Measurements from ENCODE around the gene JMJD1C. TPM values are rescaled to one million over a fixed set of nuclear protein-coding genes. Genes with fewer than 3 reads are reported as not detected.

Gene JMJD1C
- total RNA-seq, 3 donors from 2014 or later: 40.2 to 50.1 (median 43.5) TPM

GRCh38 chr10:63280386-63280785 lies 185.4 kb downstream of the JMJD1C start:
- DNase-seq: no peak
- Mint-ChIP-seq H3K9me3 (no peaks in the 10 kb centered on the region), H3K27me3 (ENCODE audit: low read depth) (no peaks in the 10 kb centered on the region), H3K36me3 (ENCODE audit: insufficient read depth) (no peaks in the 10 kb centered on the region), H3K4me3 (no peak overlapping the region), H3K4me1 (ENCODE audit: low read depth) (peaks cover 2% of the 10 kb centered on the region)
- no peak for ATAC-seq

GRCh38 chr10:63275094-63275493 lies 190.7 kb downstream of the JMJD1C start:
- Mint-ChIP-seq H3K27me3 (ENCODE audit: low read depth) (no peaks in the 10 kb centered on the region), H3K36me3 (ENCODE audit: insufficient read depth) (no peaks in the 10 kb centered on the region), H3K4me3 (no peak overlapping the region), H3K9me3 (no peaks in the 10 kb centered on the region), H3K4me1 (ENCODE audit: low read depth) (peaks cover 26% of the 10 kb centered on the region)
- no peak for ATAC-seq
- DNase-seq: no peak

- DNase-seq (no peak), ATAC-seq (no peak)
- Mint-ChIP-seq H3K9me3 (no peaks in the 10 kb centered on the region), H3K27me3 (ENCODE audit: low read depth) (no peaks in the 10 kb centered on the region), H3K4me1 (ENCODE audit: low read depth) (peaks cover 28% of the 10 kb centered on the region), H3K4me3 (no peak overlapping the region), H3K36me3 (ENCODE audit: insufficient read depth) (no peaks in the 10 kb centered on the region)
These were observed 192.2 kb downstream of the JMJD1C start for GRCh38 chr10:63273577-63273976.

GRCh38 chr10:63268798-63269503 lies 196.8 kb downstream of the JMJD1C start:
- H3K9me3 Mint-ChIP-seq: no peaks in the 10 kb centered on the region

GRCh38 chr10:63268149-63268797 lies 197.5 kb downstream of the JMJD1C start:
- Mint-ChIP-seq H3K4me1 (ENCODE audit: low read depth) (peaks cover 14% of the 10 kb centered on the region), H3K4me3 (peak overlapping the region; percentile 97), H3K27me3 (ENCODE audit: low read depth) (no peaks in the 10 kb centered on the region), H3K9me3 (no peaks in the 10 kb centered on the region), H3K36me3 (ENCODE audit: insufficient read depth) (peaks cover 2% of the 10 kb centered on the region)
- DNase-seq: no peak
- ATAC-seq: no peak

More at GRCh38 chr10:63268798-63269503, 196.8 kb downstream of the JMJD1C start:
- Mint-ChIP-seq H3K4me3 (peak overlapping the region; percentile 97), H3K4me1 (ENCODE audit: low read depth) (peaks cover 21% of the 10 kb centered on the region), H3K36me3 (ENCODE audit: insufficient read depth) (peaks cover 2% of the 10 kb centered on the region), H3K27me3 (ENCODE audit: low read depth) (no peaks in the 10 kb centered on the region)
- DNase-seq: peak; percentile 63
- ATAC-seq: peak; percentile 95

GRCh38 chr10:63267414-63268148 lies 198.2 kb downstream of the JMJD1C start:
- DNase-seq (no peak), ATAC-seq (no peak)

GRCh38 chr10:63266391-63267316 lies 199.1 kb downstream of the JMJD1C start:
- peaks cover 2% of the 10 kb centered on the region for H3K36me3 Mint-ChIP-seq (ENCODE audit: insufficient read depth)
- no peak for DNase-seq

More at GRCh38 chr10:63267414-63268148, 198.2 kb downstream of the JMJD1C start:
- Mint-ChIP-seq H3K27me3 (ENCODE audit: low read depth) (no peaks in the 10 kb centered on the region), H3K4me1 (ENCODE audit: low read depth) (peaks cover 17% of the 10 kb centered on the region), H3K9me3 (no peaks in the 10 kb centered on the region), H3K36me3 (ENCODE audit: insufficient read depth) (peaks cover 2% of the 10 kb centered on the region), H3K4me3 (peak overlapping the region; percentile 97)

GRCh38 chr10:63265683-63266235 lies 200.0 kb downstream of the JMJD1C start:
- H3K4me3 Mint-ChIP-seq: peak overlapping the region; percentile 98
- peaks cover 33% of the 10 kb centered on the region for H3K4me1 Mint-ChIP-seq (ENCODE audit: low read depth)
- H3K9me3 Mint-ChIP-seq: no peaks in the 10 kb centered on the region
- ATAC-seq: no peak
- no peaks in the 10 kb centered on the region for H3K27me3 Mint-ChIP-seq (ENCODE audit: low read depth)
- no peak for DNase-seq
- peaks cover 7% of the 10 kb centered on the region for H3K36me3 Mint-ChIP-seq (ENCODE audit: insufficient read depth)

More at GRCh38 chr10:63266391-63267316, 199.1 kb downstream of the JMJD1C start:
- peak overlapping the region; percentile 97 for H3K4me3 Mint-ChIP-seq
- no peaks in the 10 kb centered on the region for H3K9me3 Mint-ChIP-seq
- H3K27me3 Mint-ChIP-seq (ENCODE audit: low read depth): no peaks in the 10 kb centered on the region
- H3K4me1 Mint-ChIP-seq (ENCODE audit: low read depth): peaks cover 24% of the 10 kb centered on the region
- ATAC-seq: no peak

GRCh38 chr10:63265222-63265617 lies 200.6 kb downstream of the JMJD1C start:
- Mint-ChIP-seq H3K36me3 (ENCODE audit: insufficient read depth) (peaks cover 7% of the 10 kb centered on the region), H3K4me1 (ENCODE audit: low read depth) (peaks cover 33% of the 10 kb centered on the region)
- no peak for ATAC-seq

GRCh38 chr10:63264617-63265221 lies 201.1 kb downstream of the JMJD1C start:
- Mint-ChIP-seq H3K4me1 (ENCODE audit: low read depth) (peaks cover 35% of the 10 kb centered on the region), H3K4me3 (peak overlapping the region; percentile 98), H3K27me3 (ENCODE audit: low read depth) (no peaks in the 10 kb centered on the region), H3K36me3 (ENCODE audit: insufficient read depth) (peaks cover 7% of the 10 kb centered on the region), H3K9me3 (no peaks in the 10 kb centered on the region)
- DNase-seq: no peak
- no peak for ATAC-seq

More at GRCh38 chr10:63265222-63265617, 200.6 kb downstream of the JMJD1C start:
- H3K27me3 Mint-ChIP-seq (ENCODE audit: low read depth): no peaks in the 10 kb centered on the region
- H3K9me3 Mint-ChIP-seq: no peaks in the 10 kb centered on the region
- peak; percentile 20 for DNase-seq
- H3K4me3 Mint-ChIP-seq: peak overlapping the region; percentile 98

- H3K27me3 Mint-ChIP-seq (ENCODE audit: low read depth): no peaks in the 10 kb centered on the region
- peak overlapping the region; percentile 45 for H3K4me3 Mint-ChIP-seq
- H3K4me1 Mint-ChIP-seq (ENCODE audit: low read depth): peaks cover 57% of the 10 kb centered on the region
- H3K9me3 Mint-ChIP-seq: no peaks in the 10 kb centered on the region
- H3K36me3 Mint-ChIP-seq (ENCODE audit: insufficient read depth): peaks cover 15% of the 10 kb centered on the region
- DNase-seq (no peak), ATAC-seq (no peak)
These were observed 203.2 kb downstream of the JMJD1C start for GRCh38 chr10:63262430-63263073.

- Mint-ChIP-seq H3K4me1 (ENCODE audit: low read depth) (peaks cover 66% of the 10 kb centered on the region), H3K4me3 (peak overlapping the region; percentile 61), H3K36me3 (ENCODE audit: insufficient read depth) (peaks cover 15% of the 10 kb centered on the region), H3K27me3 (ENCODE audit: low read depth) (no peaks in the 10 kb centered on the region), H3K9me3 (no peaks in the 10 kb centered on the region)
- peak; percentile 67 to 70 for ATAC-seq
- DNase-seq: no peak
These were observed 204.3 kb downstream of the JMJD1C start for GRCh38 chr10:63261496-63261895.

GRCh38 chr10:63260860-63261251 lies 204.9 kb downstream of the JMJD1C start:
- DNase-seq (no peak), ATAC-seq (no peak)
- H3K4me3 Mint-ChIP-seq: no peak overlapping the region
- no peaks in the 10 kb centered on the region for H3K27me3 Mint-ChIP-seq (ENCODE audit: low read depth)
- H3K36me3 Mint-ChIP-seq (ENCODE audit: insufficient read depth): peaks cover 15% of the 10 kb centered on the region
- H3K9me3 Mint-ChIP-seq: no peaks in the 10 kb centered on the region
- H3K4me1 Mint-ChIP-seq (ENCODE audit: low read depth): peaks cover 70% of the 10 kb centered on the region

Measured in activated T-cell treated with anti-CD3 and anti-CD28 coated beads, Interleukin-2, amount 50 U/mL, for 4 hours (primary cell).